H1 (cell line): ENCODE measurements around the gene YWHAB. TPM values are rescaled to one million over a fixed set of nuclear protein-coding genes. Genes with fewer than 3 reads are reported as not detected.

ENCODE experiments used
- CTCF ChIA-PET: fragments of 300-600 bp; sonication (Branson Sonifier 250); formaldehyde crosslinking; loops from one replicate; lab custom pipeline; 2021; ENCODE audit not compliant: partially characterized antibody; lab: Charles Lee
- POLR2A ChIA-PET: fragments of 300-600 bp; sonication (Branson Sonifier 250); formaldehyde crosslinking; loops from one replicate; lab custom pipeline; 2021; ENCODE audit warnings: inconsistent platforms; ENCODE audit not compliant: partially characterized antibody; lab: Charles Lee
- DNase-seq, 2 experiments: peaks; one replicate each; pipeline versions ENCODE4 v3.0.0 to v3.0.0-alpha.2; 2010 to 2022; ENCODE audit warnings: low spot score in 2 of 2, low read depth in 1 of 2, mixed read lengths in 1 of 2
- FAIRE-seq: peaks from 2 replicates; lab custom pipeline; 2011; peaks lifted over from hg19 to GRCh38; lab: Jason Lieb, UNC
- H2AFZ ChIP-seq: 2 replicates; pipeline ENCODE4 v1.8.1; 2012; ENCODE audit warnings: low read length, inconsistent platforms
- H2AK5ac ChIP-seq: 2 replicates; pipeline ENCODE4 v1.6.1; 2013; ENCODE audit warnings: low read depth, low read length
- H2BK120ac ChIP-seq: replicated peaks from 2 replicates; pipeline ENCODE3; 2013; ENCODE audit warnings: low read depth, low read length, inconsistent platforms
- H2BK12ac ChIP-seq: 2 replicates; pipeline ENCODE4 v1.6.1; 2013; ENCODE audit warnings: low read depth, low read length
- H2BK15ac ChIP-seq: 2 replicates; pipeline ENCODE4 v1.6.1; 2013; ENCODE audit warnings: low read length
- H2BK20ac ChIP-seq: 2 replicates; pipeline ENCODE4 v1.6.1; 2013; ENCODE audit warnings: low read length
- H2BK5ac ChIP-seq: 2 replicates; pipeline ENCODE4 v1.6.1; 2013; ENCODE audit warnings: low read depth, low read length
- H3K14ac ChIP-seq: 2 replicates; pipeline ENCODE4 v1.6.1; 2013; ENCODE audit warnings: inconsistent platforms; ENCODE audit not compliant: insufficient read length
- H3K18ac ChIP-seq: 2 replicates; pipeline ENCODE4 v1.6.1; 2013; ENCODE audit warnings: low read length; ENCODE audit errors: extremely low read depth
- H3K23ac ChIP-seq: 2 replicates; pipeline ENCODE4 v1.6.1; 2013; ENCODE audit warnings: inconsistent platforms; ENCODE audit not compliant: insufficient read length
- H3K23me2 ChIP-seq: 2 replicates; pipeline ENCODE4 v1.6.1; 2013; ENCODE audit warnings: low read depth, low read length
- H3K27ac ChIP-seq: 2 replicates; pipeline ENCODE4 v1.6.1; 2011; ENCODE audit warnings: low read depth, low read length, inconsistent platforms
- H3K27me3 ChIP-seq, 4 experiments: replicated peaks in 1 of 4; 1 replicate in 1 of 4; 2 replicates in 3 of 4; pipeline versions ENCODE4 v1.6.1 to v1.8.1; 2011 to 2013; ENCODE audit warnings: low read length in 3 of 4, mild to moderate bottlenecking in 3 of 4, inconsistent platforms in 2 of 4, mixed read lengths in 2 of 4, moderate library complexity in 1 of 4; ENCODE audit not compliant: control insufficient read depth in 3 of 4, insufficient read depth in 3 of 4; ENCODE audit errors: extremely low read depth in 1 of 4
- H3K36me3 ChIP-seq, 4 experiments: 2 replicates each; pipeline versions ENCODE4 v1.6.1 to v1.8.1; 2011 to 2013; ENCODE audit warnings: mild to moderate bottlenecking in 4 of 4, low read length in 3 of 4, moderate library complexity in 2 of 4, control low read depth in 1 of 4, inconsistent platforms in 1 of 4; ENCODE audit not compliant: insufficient read depth in 4 of 4, control insufficient read depth in 2 of 4
- H3K4ac ChIP-seq: replicated peaks from 2 replicates; pipeline ENCODE3; 2013; ENCODE audit warnings: low read length, low read depth, mixed read lengths, inconsistent platforms; ENCODE audit not compliant: insufficient read length
- H3K4me1 ChIP-seq, 4 experiments: replicated peaks in 1 of 4; 1 replicate in 1 of 4; 2 replicates in 3 of 4; pipeline versions ENCODE4 v1.6.1 to v1.8.1; 2011 to 2013; ENCODE audit warnings: low read length in 3 of 4, inconsistent platforms in 2 of 4, mixed read lengths in 1 of 4; ENCODE audit not compliant: insufficient read depth in 4 of 4, control insufficient read depth in 3 of 4
- H3K4me2 ChIP-seq, 2 experiments: 2 replicates each; pipeline versions ENCODE4 v1.6.1 to v1.8.1; 2011 to 2013; ENCODE audit warnings: low read depth in 2 of 2, low read length in 2 of 2, control low read depth in 1 of 2, inconsistent platforms in 1 of 2, mild to moderate bottlenecking in 1 of 2; ENCODE audit not compliant: insufficient read depth in 1 of 2
- H3K4me3 ChIP-seq, 4 experiments: fragments of 200-600, 300-600 bp in 1 of 4; sonication (generic), shearing (Covaris generic), sonication (Bioruptor Twin) in 1 of 4; 2 replicates each; pipeline versions ENCODE4 v1.5.1 to v1.8.1; 2011 to 2016; ENCODE audit warnings: low read length in 4 of 4, low read depth in 3 of 4, control low read depth in 2 of 4, inconsistent platforms in 2 of 4, mild to moderate bottlenecking in 2 of 4, mixed read lengths in 1 of 4, moderate library complexity in 1 of 4; ENCODE audit not compliant: insufficient read depth in 2 of 4; ENCODE audit errors: extremely low read depth in 1 of 4
- H3K56ac ChIP-seq: replicated peaks from 2 replicates; pipeline ENCODE3; 2013; ENCODE audit warnings: low read depth, mild to moderate bottlenecking, mixed read lengths, low read length, inconsistent platforms; ENCODE audit not compliant: insufficient read length
- H3K79me1 ChIP-seq: 2 replicates; pipeline ENCODE4 v1.6.1; 2013; ENCODE audit warnings: low read depth, low read length, control low read depth
- H3K79me2 ChIP-seq, 2 experiments: 2 replicates each; pipeline versions ENCODE4 v1.6.1 to v1.8.1; 2012 to 2013; ENCODE audit warnings: low read length in 2 of 2, mild to moderate bottlenecking in 2 of 2, inconsistent platforms in 1 of 2; ENCODE audit not compliant: insufficient read depth in 2 of 2, control insufficient read depth in 1 of 2
- H3K9ac ChIP-seq, 4 experiments: replicated peaks in 1 of 4; 1 replicate in 1 of 4; 2 replicates in 3 of 4; pipeline versions ENCODE4 v1.6.1 to v1.8.1; 2011 to 2013; ENCODE audit warnings: low read depth in 3 of 4, low read length in 3 of 4, control low read depth in 2 of 4, mild to moderate bottlenecking in 2 of 4, moderate library complexity in 2 of 4, inconsistent platforms in 1 of 4; ENCODE audit errors: extremely low read depth in 1 of 4
- H3K9me3 ChIP-seq, 2 experiments: 2 replicates each; pipeline versions ENCODE4 v1.6.1 to v1.8.1; 2012 to 2013; ENCODE audit warnings: mild to moderate bottlenecking in 2 of 2, moderate library complexity in 2 of 2, control low read depth in 1 of 2, inconsistent platforms in 1 of 2, low read depth in 1 of 2, low read length in 1 of 2, mixed read lengths in 1 of 2; ENCODE audit not compliant: insufficient read depth in 2 of 2
- H4K20me1 ChIP-seq, 2 experiments: replicated peaks in 1 of 2; 2 replicates each; pipeline versions ENCODE3 to v1.8.1; 2011 to 2013; ENCODE audit warnings: inconsistent platforms in 2 of 2, low read length in 2 of 2, mild to moderate bottlenecking in 1 of 2; ENCODE audit not compliant: insufficient read depth in 2 of 2, control insufficient read depth in 1 of 2
- H4K5ac ChIP-seq: 2 replicates; pipeline ENCODE4 v1.6.1; 2013; ENCODE audit warnings: low read length, low read depth, mixed read lengths, inconsistent platforms; ENCODE audit not compliant: insufficient read length
- H4K8ac ChIP-seq: 2 replicates; pipeline ENCODE4 v1.8.0; 2013; ENCODE audit warnings: mild to moderate bottlenecking, moderate library complexity, low read length, inconsistent platforms; ENCODE audit not compliant: insufficient read depth; ENCODE audit errors: extremely low read depth
- H4K91ac ChIP-seq: replicated peaks from 2 replicates; pipeline ENCODE3; 2013; ENCODE audit warnings: low read length, mixed read lengths, inconsistent platforms; ENCODE audit not compliant: insufficient read length
- BCL11A ChIP-seq, 2 experiments: IDR thresholded peaks; one replicate each; pipeline ENCODE4 v1.6.1; 2011; ENCODE audit warnings: low read depth in 2 of 2, low read length in 2 of 2, mild to moderate bottlenecking in 2 of 2
- CHD1 ChIP-seq: IDR thresholded peaks from 2 replicates; pipeline ENCODE4 v1.6.1; 2012; ENCODE audit warnings: low read depth, low read length, improper control_type of control experiment
- MAX ChIP-seq: IDR thresholded peaks from 2 replicates; pipeline ENCODE4 v1.6.1; 2012; ENCODE audit warnings: inconsistent platforms
- NANOG ChIP-seq: IDR thresholded peaks from 2 replicates; pipeline ENCODE4 v1.6.1; 2011; ENCODE audit warnings: low read length, low read depth, mild to moderate bottlenecking, inconsistent platforms; ENCODE audit not compliant: insufficient read depth, poor library complexity, severe bottlenecking
- POU5F1 ChIP-seq: IDR thresholded peaks from 2 replicates; pipeline ENCODE4 v1.6.1; 2011; ENCODE audit warnings: low read depth, mild to moderate bottlenecking, low read length, moderate library complexity
- SAP30 ChIP-seq: fragments of 300-600 bp; sonication (generic); IDR thresholded peaks from 2 replicates; pipeline ENCODE4 v1.7.1; 2012; ENCODE audit warnings: low read length, moderate library complexity, mild to moderate bottlenecking, inconsistent platforms; ENCODE audit not compliant: insufficient read depth, insufficient replicate concordance
- TAF1 ChIP-seq: IDR thresholded peaks from 2 replicates; pipeline ENCODE4 v1.6.1; 2011; ENCODE audit warnings: mild to moderate bottlenecking, low read depth, low read length
- WGBS, 2 experiments: shearing (Covaris generic) in 1 of 2; methylation state at CpG; one replicate each; pipeline versions ENCODE4 v1.1.6 to v1.1.7; 2013 to 2015; ENCODE audit warnings: low lambda C conversion rate in 2 of 2, mixed read lengths in 2 of 2, inconsistent platforms in 1 of 2, low coverage in 1 of 2, missing lambda C conversion rate in 1 of 2; ENCODE audit not compliant: insufficient replicate concordance in 2 of 2, insufficient coverage in 1 of 2, insufficient read length in 1 of 2; ENCODE audit errors: extremely low coverage in 1 of 2, missing lambda C conversion rate in 1 of 2; 5-methylcytosine and 5-hydroxymethylcytosine counted together
- polyA plus RNA-seq, 7 experiments: library from polyadenylated mRNA; depleted of rRNA in 3 of 7; stranded (reverse) in 5 of 7; unstranded in 2 of 7; fragments of >200 nt in 5 of 7; fragments of 200-250 nt in 2 of 7; gene quantifications; 1 replicate in 5 of 7; 2 replicates in 1 of 7; 4 replicates in 1 of 7; pipeline versions ENCODE4 v1.2.1 to v1.2.3, GENCODE V29; 2011 to 2013; ENCODE audit warnings: missing spikeins in 2 of 7, mixed read lengths in 2 of 7
- total RNA-seq: library from RNA; stranded (reverse); fragmentation: NEBNext Ultra II Directional; extraction: Animal tissue kit (Norgen Biotek cat#: 25700); gene quantifications from 2 replicates; pipeline ENCODE4 v1.2.1, GENCODE V29; 2021

YWHAB gene
- total and polyA plus RNA-seq, 2 of the 8 experiments (the other 6 are each of a cell fraction or from before 2014, with no cell fraction given), result 72.9 to 256 TPM

GRCh38 chr20:44948513-44948912, 63.0 kb downstream of the YWHAB start:
- no peak overlapping the region for H2BK5ac ChIP-seq
- H3K23me2 ChIP-seq, result no peaks in the 10 kb centered on the region
- H2BK15ac ChIP-seq, result no peak overlapping the region
- no peak overlapping the region for H4K8ac ChIP-seq
- H4K5ac ChIP-seq, result no peak overlapping the region
- no peak overlapping the region for H3K4me2 ChIP-seq
- CTCF ChIA-PET, result interaction anchor here (1.2 to 1.5 kb wide), 2 partner anchors 41 to 51 kb away, joined by 3 to 5 read pairs; no protein-coding TSS in a partner anchor
- H3K23ac ChIP-seq, result no peak overlapping the region
- peaks cover 9 to 67% (median 48%) of the 10 kb centered on the region in 4 experiments for H3K36me3 ChIP-seq
- H2BK12ac ChIP-seq, result no peak overlapping the region
- H2BK120ac ChIP-seq, result no peak overlapping the region
- no peaks in the 10 kb centered on the region for H3K79me1 ChIP-seq
- H3K27me3 ChIP-seq, result no peaks in the 10 kb centered on the region
- 86% methylated on average over 2 of the region's 2 CpGs; no CpG with 5 or more reads in 1 of the 2 experiments for WGBS, 2 experiments
- no peak overlapping the region for H2BK20ac ChIP-seq
- H4K20me1 ChIP-seq, result peaks cover 2% of the 10 kb centered on the region in 2 experiments
- no peaks in the 10 kb centered on the region for H3K4me1 ChIP-seq
- H3K14ac ChIP-seq, result no peak overlapping the region
- no peak overlapping the region for H2AK5ac ChIP-seq
- FAIRE-seq (no peak), DNase-seq (no peak)
- no peak overlapping the region for H4K91ac ChIP-seq
- no peak overlapping the region for H3K9ac ChIP-seq
- H3K79me2 ChIP-seq, result no peaks in the 10 kb centered on the region
- H3K4me3 ChIP-seq, result no peak overlapping the region
- no peak overlapping the region for H3K56ac ChIP-seq
- no peak overlapping the region for H3K27ac ChIP-seq
- POLR2A ChIA-PET, result interaction anchor here (0.8 to 1.1 kb wide), 2 partner anchors 13 to 28 kb away, joined by 3 to 4 read pairs; no protein-coding TSS in a partner anchor
- H3K9me3 ChIP-seq, result no peaks in the 10 kb centered on the region
- no peak overlapping the region for H3K18ac ChIP-seq
- H3K4ac ChIP-seq, result no peak overlapping the region
- no peak overlapping the region for H2AFZ ChIP-seq
- TF ChIP-seq POU5F1 (no peak), MAX (no peak), CHD1 (no peak), NANOG (no peak), SAP30 (no peak), TAF1 (no peak), BCL11A (IDR thresholded peaks at IDR 0.05; ENCODE audit: low read depth in 2 of 2, low read length in 2 of 2) (no peak)
